ENCODE results near the gene NFE2. TPM values are rescaled to one million over a fixed set of nuclear protein-coding genes. Genes with fewer than 3 reads are reported as not detected.

Gene NFE2
- total and polyA plus RNA-seq, 4 donors: 0.44 to 155 (median 1.2) TPM

DNA sequence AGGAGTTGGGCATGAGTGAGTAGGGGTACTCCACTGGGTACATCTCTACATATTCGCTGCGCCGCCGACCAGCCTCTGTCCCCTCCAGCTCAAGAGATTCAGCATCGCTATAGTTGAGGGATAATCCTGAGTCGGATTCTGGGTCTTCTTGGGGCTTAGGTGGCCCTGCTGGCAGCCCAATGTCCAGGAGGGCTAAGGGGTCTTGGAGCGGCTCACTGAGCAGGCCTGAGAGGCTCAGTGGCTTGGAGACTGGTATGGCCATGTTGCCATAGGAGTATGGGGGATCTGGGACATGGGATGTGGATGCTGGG, 7.9 kb downstream of the NFE2 start:
- Histone ChIP-seq H3K9me3 (ENCODE audit: control insufficient read depth in 4 of 4, low read length in 3 of 4) (no peaks in the 10 kb centered on the region), H3K9ac (ENCODE audit: low read depth in 1 of 2, low read length in 2 of 2) (no peak overlapping the region), H3K27ac (ENCODE audit: low read depth in 1 of 2, low read length in 2 of 2) (no peak overlapping the region), H3K36me3 (ENCODE audit: control insufficient read depth in 4 of 4, insufficient read depth in 3 of 4, low read depth in 1 of 4, low read length in 3 of 4) (peaks cover 0 to 5% (median 1%) of the 10 kb centered on the region in 4 donors), H3K4me1 (ENCODE audit: control insufficient read depth in 4 of 4, insufficient read depth in 4 of 4, low read length in 3 of 4) (peaks cover 0 to 3% (median 0%) of the 10 kb centered on the region in 4 donors), H3K4me3 (ENCODE audit: low read depth in 1 of 3, low read length in 3 of 3) (no peak overlapping the region), H3K27me3 (ENCODE audit: control insufficient read depth in 4 of 4, insufficient read depth in 4 of 4, low read length in 3 of 4) (no peaks in the 10 kb centered on the region)
- DNase-seq (ENCODE audit: low spot score): no peak
- whole genome bisulfite sequencing: 97% methylated on average over 7 of the region's 7 CpGs
- TF ChIP-seq HNF4A (conservative IDR thresholded peaks at IDR 0.05): no peak
- TF ChIP-seq, protein P1, sequence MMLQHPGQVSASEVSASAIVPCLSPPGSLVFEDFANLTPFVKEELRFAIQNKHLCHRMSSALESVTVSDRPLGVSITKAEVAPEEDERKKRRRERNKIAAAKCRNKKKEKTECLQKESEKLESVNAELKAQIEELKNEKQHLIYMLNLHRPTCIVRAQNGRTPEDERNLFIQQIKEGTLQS (IDR thresholded peaks at IDR 0.05): no peak
- TF ChIP-seq, protein P2, sequence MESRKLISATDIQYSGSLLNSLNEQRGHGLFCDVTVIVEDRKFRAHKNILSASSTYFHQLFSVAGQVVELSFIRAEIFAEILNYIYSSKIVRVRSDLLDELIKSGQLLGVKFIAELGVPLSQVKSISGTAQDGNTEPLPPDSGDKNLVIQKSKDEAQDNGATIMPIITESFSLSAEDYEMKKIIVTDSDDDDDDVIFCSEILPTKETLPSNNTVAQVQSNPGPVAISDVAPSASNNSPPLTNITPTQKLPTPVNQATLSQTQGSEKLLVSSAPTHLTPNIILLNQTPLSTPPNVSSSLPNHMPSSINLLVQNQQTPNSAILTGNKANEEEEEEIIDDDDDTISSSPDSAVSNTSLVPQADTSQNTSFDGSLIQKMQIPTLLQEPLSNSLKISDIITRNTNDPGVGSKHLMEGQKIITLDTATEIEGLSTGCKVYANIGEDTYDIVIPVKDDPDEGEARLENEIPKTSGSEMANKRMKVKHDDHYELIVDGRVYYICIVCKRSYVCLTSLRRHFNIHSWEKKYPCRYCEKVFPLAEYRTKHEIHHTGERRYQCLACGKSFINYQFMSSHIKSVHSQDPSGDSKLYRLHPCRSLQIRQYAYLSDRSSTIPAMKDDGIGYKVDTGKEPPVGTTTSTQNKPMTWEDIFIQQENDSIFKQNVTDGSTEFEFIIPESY (IDR thresholded peaks at IDR 0.05): no peak
- TF ChIP-seq, protein P3, sequence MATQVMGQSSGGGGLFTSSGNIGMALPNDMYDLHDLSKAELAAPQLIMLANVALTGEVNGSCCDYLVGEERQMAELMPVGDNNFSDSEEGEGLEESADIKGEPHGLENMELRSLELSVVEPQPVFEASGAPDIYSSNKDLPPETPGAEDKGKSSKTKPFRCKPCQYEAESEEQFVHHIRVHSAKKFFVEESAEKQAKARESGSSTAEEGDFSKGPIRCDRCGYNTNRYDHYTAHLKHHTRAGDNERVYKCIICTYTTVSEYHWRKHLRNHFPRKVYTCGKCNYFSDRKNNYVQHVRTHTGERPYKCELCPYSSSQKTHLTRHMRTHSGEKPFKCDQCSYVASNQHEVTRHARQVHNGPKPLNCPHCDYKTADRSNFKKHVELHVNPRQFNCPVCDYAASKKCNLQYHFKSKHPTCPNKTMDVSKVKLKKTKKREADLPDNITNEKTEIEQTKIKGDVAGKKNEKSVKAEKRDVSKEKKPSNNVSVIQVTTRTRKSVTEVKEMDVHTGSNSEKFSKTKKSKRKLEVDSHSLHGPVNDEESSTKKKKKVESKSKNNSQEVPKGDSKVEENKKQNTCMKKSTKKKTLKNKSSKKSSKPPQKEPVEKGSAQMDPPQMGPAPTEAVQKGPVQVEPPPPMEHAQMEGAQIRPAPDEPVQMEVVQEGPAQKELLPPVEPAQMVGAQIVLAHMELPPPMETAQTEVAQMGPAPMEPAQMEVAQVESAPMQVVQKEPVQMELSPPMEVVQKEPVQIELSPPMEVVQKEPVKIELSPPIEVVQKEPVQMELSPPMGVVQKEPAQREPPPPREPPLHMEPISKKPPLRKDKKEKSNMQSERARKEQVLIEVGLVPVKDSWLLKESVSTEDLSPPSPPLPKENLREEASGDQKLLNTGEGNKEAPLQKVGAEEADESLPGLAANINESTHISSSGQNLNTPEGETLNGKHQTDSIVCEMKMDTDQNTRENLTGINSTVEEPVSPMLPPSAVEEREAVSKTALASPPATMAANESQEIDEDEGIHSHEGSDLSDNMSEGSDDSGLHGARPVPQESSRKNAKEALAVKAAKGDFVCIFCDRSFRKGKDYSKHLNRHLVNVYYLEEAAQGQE (IDR thresholded peaks at IDR 0.05): no peak
- TF ChIP-seq JUND (IDR thresholded peaks at IDR 0.05): no peak
- TF ChIP-seq SP1 (IDR thresholded peaks at IDR 0.05): no peak
- no peak for TF ChIP-seq RXRA (IDR thresholded peaks at IDR 0.05)
- TF ChIP-seq FOXA2 (IDR thresholded peaks at IDR 0.05): no peak
- no peak for TF ChIP-seq HNF4G (IDR thresholded peaks at IDR 0.05)
- TF ChIP-seq TAF1 (conservative IDR thresholded peaks at IDR 0.05): no peak
- no peak for TF ChIP-seq EGR1 (IDR thresholded peaks at IDR 0.05; ENCODE audit: low read depth in 2 of 2)
- no peak for TF ChIP-seq YY1 (IDR thresholded peaks at IDR 0.05)
- TF ChIP-seq NR2F2 (IDR thresholded peaks at IDR 0.05): no peak
- no peak for TF ChIP-seq FOXA1 (IDR thresholded peaks at IDR 0.05)
- TF ChIP-seq RAD21 (IDR thresholded peaks at IDR 0.05): no peak
- TF ChIP-seq, protein P4, sequence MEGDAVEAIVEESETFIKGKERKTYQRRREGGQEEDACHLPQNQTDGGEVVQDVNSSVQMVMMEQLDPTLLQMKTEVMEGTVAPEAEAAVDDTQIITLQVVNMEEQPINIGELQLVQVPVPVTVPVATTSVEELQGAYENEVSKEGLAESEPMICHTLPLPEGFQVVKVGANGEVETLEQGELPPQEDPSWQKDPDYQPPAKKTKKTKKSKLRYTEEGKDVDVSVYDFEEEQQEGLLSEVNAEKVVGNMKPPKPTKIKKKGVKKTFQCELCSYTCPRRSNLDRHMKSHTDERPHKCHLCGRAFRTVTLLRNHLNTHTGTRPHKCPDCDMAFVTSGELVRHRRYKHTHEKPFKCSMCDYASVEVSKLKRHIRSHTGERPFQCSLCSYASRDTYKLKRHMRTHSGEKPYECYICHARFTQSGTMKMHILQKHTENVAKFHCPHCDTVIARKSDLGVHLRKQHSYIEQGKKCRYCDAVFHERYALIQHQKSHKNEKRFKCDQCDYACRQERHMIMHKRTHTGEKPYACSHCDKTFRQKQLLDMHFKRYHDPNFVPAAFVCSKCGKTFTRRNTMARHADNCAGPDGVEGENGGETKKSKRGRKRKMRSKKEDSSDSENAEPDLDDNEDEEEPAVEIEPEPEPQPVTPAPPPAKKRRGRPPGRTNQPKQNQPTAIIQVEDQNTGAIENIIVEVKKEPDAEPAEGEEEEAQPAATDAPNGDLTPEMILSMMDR (IDR thresholded peaks at IDR 0.05; ENCODE audit: low read depth, low read length, missing input control): no peak
